Suprapubic skin (tissue), 3 donors: ENCODE results near the gene HSPE1.

Source experiments
- POLR2A ChIP-seq, 2 donors: fragments of 450-650 bp; IDR thresholded peaks; one replicate each; pipeline ENCODE4 v1.6.1; 2017; ENCODE audit warnings: antibody characterized with exemption in 2 of 2, mild to moderate bottlenecking in 2 of 2, moderate library complexity in 2 of 2
- TF ChIP-seq, protein P1 (sequence below), 2 donors: fragments of 200-600 bp in 1 of 2; fragments of 450-650 bp in 1 of 2; sonication (generic) in 1 of 2; IDR thresholded peaks; one replicate each; pipeline ENCODE4 v1.5.1; 2016 to 2019; ENCODE audit warnings: antibody characterized with exemption in 2 of 2, mild to moderate bottlenecking in 1 of 2, moderate library complexity in 1 of 2

DNA sequence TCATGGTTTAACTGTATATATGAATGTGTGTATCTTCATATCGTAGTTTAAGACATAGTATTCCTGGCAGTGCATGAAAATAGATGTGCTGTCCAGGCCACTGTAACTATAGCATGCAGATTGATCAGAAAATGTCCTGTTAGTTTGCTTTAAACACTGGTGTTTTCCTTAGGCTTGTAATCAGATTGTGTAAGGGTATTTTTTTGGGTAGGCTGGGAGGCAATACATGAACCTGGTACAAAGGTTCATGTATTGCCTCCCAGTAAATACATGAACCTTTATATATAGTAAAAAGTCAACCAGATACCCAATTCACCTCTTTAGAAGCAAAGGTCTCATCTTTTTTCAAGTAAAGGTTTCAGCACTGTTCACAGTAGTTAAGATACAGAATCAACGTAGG is 45.3 kb upstream of the HSPE1 start:
- TF ChIP-seq POLR2A (IDR thresholded peaks at IDR 0.05) = no peak
- TF ChIP-seq, protein P1, sequence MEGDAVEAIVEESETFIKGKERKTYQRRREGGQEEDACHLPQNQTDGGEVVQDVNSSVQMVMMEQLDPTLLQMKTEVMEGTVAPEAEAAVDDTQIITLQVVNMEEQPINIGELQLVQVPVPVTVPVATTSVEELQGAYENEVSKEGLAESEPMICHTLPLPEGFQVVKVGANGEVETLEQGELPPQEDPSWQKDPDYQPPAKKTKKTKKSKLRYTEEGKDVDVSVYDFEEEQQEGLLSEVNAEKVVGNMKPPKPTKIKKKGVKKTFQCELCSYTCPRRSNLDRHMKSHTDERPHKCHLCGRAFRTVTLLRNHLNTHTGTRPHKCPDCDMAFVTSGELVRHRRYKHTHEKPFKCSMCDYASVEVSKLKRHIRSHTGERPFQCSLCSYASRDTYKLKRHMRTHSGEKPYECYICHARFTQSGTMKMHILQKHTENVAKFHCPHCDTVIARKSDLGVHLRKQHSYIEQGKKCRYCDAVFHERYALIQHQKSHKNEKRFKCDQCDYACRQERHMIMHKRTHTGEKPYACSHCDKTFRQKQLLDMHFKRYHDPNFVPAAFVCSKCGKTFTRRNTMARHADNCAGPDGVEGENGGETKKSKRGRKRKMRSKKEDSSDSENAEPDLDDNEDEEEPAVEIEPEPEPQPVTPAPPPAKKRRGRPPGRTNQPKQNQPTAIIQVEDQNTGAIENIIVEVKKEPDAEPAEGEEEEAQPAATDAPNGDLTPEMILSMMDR (IDR thresholded peaks at IDR 0.05) = no peak
